GM21515 (cell line): ENCODE measurements around the gene MFSD11.
"Not testable (repeated sequence)": the region's sequence is repeated elsewhere in the genome, so short reads cannot be mapped to it uniquely, and the experiment has no call there.

Experiments used
- ATAC-seq: cut with Tn5 transposase; IDR thresholded peaks from one replicate; pipeline ENCODE4 v1.9.1; 2021; ENCODE audit not compliant: unreplicated experiment

Gene MFSD11

GRCh38 chr17:76737676-76738467 lies at the start of gene MFSD11:
Gene MFSD11 (plus strand): TSS chr17:76738119. CDS start chr17:76738353, 234 bp downstream.
- ATAC-seq: peak; percentile 54

- ATAC-seq: no peak
These were observed 49.7 kb upstream of the MFSD11 start for GRCh38 chr17:76688165-76688622.

GRCh38 chr17:76689859-76690258 lies 48.1 kb upstream of the MFSD11 start:
- ATAC-seq: no peak

GRCh38 chr17:76690596-76691280 lies 47.2 kb upstream of the MFSD11 start:
- ATAC-seq: no peak

GRCh38 chr17:76691379-76692191 lies 46.3 kb upstream of the MFSD11 start:
- no peak for ATAC-seq

- ATAC-seq: no peak
These were observed 42.7 kb upstream of the MFSD11 start for GRCh38 chr17:76695059-76695831.

- ATAC-seq: no peak
These were observed 40.9 kb upstream of the MFSD11 start for GRCh38 chr17:76696763-76697701.

- no peak for ATAC-seq
These were observed 40.0 kb upstream of the MFSD11 start for GRCh38 chr17:76697702-76698465.

GRCh38 chr17:76698466-76698977 lies 39.4 kb upstream of the MFSD11 start:
- not testable (repeated sequence) for ATAC-seq

GRCh38 chr17:76700270-76700616 lies 37.7 kb upstream of the MFSD11 start:
- no peak for ATAC-seq

GRCh38 chr17:76700617-76701470 lies 37.1 kb upstream of the MFSD11 start:
- no peak for ATAC-seq

- no peak for ATAC-seq
These were observed 36.4 kb upstream of the MFSD11 start for GRCh38 chr17:76701471-76701967.

- ATAC-seq: no peak
These were observed 35.8 kb upstream of the MFSD11 start for GRCh38 chr17:76702076-76702475.

GRCh38 chr17:76702941-76703637 lies 34.8 kb upstream of the MFSD11 start:
- ATAC-seq: no peak

- ATAC-seq: no peak
These were observed 33.1 kb upstream of the MFSD11 start for GRCh38 chr17:76704805-76705204.

GRCh38 chr17:76706817-76707216 lies 31.1 kb upstream of the MFSD11 start:
- no peak for ATAC-seq
